GM18868 (cell line): Measurements from ENCODE around the gene MIPOL1.
"Not testable (repeated sequence)": the region's sequence is repeated elsewhere in the genome, so short reads cannot be mapped to it uniquely, and the experiment has no call there.

Source experiments
- ATAC-seq: cut with Tn5 transposase; IDR thresholded peaks from one replicate; pipeline ENCODE4 v1.9.1; 2021; ENCODE audit warnings: mild to moderate bottlenecking, moderate library complexity; ENCODE audit not compliant: unreplicated experiment

MIPOL1 gene

GRCh38 chr14:37187294-37187693 is 10.4 kb upstream of the MIPOL1 start:
- no peak for ATAC-seq

GRCh38 chr14:37187840-37188577 is 9.7 kb upstream of the MIPOL1 start:
- ATAC-seq = not testable (repeated sequence)

- ATAC-seq = not testable (repeated sequence)
Measured at GRCh38 chr14:37189733-37190132, 8.0 kb upstream of the MIPOL1 start.

DNA sequence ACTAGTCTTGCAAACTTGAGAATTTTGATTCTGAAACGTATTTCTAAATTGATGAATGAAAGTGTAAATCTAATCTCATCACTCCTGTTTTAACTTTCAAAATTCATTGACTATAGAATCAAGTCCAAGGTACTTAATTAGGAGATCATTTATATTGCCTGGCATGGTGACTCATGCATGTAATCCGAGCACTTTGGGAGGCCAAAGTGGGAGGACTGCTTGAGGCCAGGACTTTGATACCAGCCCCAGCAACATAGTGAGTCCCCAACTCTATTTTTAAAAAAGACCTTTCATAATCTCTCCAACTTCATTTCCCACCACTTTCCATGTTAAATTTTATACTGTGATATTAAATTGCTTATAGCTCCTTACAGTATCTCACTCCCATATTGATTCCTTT is 3.0 kb upstream of the MIPOL1 start:
- no peak for ATAC-seq

DNA sequence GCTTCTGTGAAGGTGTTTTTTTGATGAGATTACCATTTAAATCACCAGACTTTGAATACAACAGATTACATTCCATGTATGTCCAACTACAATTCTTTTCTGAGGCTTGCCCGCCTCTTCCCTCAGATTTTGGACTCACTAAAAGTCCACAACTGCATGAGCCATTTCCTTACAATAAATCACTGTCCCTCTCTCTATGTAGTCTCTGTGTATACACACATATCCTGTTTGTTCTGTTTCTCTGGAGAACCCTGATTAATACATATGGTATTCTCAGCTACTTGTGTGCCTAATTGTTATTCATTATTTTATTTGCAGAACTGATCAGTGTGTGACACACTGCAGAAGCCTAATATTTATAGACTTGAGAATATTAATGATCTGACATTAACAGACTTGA is 2.4 kb upstream of the MIPOL1 start:
- ATAC-seq = no peak

DNA sequence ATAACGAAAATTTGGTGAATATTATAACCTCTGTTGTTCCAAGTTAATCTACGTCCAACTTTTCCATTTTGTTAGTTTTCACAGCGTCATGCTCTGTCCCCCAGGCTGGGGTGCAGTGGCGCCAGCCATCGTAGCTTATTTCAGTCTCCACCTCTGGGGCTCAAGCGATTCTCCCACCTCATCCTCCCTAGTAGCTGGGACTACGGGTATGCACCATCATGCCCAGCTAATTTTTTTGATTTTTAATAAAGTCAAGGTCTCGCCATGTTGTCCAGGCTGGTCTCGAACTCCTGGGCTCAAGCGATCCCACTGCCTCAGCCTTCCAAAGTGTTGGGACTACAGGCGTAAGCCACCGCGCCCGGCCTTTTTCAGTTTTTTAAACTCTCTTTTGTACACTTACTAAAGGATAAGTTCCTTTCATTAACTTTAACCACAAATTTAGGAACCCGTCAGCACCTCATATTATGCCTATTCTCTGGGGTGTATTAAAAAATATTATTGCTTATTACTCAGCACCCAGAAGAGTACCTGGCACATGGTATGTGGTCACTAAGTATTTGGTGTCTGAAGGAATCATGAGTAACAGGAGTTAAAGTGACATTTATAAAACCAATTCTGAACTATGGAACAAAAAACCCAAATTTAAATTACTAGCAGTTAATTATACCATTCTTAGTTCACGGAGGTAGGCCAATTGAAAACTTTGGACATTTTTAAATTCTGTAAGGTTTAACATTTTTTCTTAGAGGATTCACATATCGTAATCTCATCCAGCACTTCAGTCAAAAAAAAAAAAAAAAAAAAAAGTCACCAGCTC is 925 bp upstream of the MIPOL1 start:
- ATAC-seq = no peak

- no peak for ATAC-seq
Measured at GRCh38 chr14:37198273-37198598, 499 bp downstream of the MIPOL1 start.

- no peak for ATAC-seq
Measured at GRCh38 chr14:37198907-37199306, 1.2 kb downstream of the MIPOL1 start.

DNA sequence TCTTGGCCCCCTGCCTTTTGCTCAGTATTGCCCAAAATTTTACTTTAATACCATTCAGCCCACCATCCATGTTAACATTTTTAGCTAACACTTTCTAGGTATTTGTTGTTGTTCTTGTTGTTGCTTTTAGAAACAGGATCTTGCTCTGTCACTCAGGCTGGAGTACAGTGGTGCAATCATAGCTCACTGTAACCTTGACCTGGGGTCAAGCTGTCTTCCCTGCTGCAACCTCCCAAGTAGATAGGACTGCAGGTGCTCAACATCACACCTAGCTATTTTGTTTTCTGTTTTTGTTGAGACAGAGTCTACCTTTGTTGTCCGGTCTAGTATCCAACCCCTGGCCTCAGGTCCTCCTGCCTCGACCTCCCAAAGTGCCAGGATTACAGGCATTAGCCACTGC is 4.0 kb downstream of the MIPOL1 start:
- ATAC-seq = no peak

- ATAC-seq = no peak
Measured at GRCh38 chr14:37202265-37202664, 4.5 kb downstream of the MIPOL1 start.

DNA sequence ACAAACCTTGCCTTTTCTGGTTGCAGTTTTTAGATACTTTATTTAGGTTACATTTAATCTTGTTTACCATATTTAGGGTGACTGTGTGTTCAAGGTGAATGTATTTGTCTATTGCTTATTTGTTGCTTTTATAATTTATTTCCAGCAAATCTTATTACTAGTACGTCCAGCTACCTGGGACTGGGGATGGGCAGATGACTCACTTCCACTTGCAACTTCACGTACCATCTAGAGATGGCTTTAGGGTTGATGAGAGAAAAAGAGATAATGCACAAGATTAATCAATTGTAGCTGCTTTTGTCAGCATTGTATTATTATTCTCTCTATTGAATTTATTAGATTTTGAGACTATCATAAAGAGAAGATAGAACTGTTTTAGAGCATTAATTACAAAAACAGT is 5.1 kb downstream of the MIPOL1 start:
- no peak for ATAC-seq

- no peak for ATAC-seq
Measured at GRCh38 chr14:37203423-37203822, 5.7 kb downstream of the MIPOL1 start.

DNA sequence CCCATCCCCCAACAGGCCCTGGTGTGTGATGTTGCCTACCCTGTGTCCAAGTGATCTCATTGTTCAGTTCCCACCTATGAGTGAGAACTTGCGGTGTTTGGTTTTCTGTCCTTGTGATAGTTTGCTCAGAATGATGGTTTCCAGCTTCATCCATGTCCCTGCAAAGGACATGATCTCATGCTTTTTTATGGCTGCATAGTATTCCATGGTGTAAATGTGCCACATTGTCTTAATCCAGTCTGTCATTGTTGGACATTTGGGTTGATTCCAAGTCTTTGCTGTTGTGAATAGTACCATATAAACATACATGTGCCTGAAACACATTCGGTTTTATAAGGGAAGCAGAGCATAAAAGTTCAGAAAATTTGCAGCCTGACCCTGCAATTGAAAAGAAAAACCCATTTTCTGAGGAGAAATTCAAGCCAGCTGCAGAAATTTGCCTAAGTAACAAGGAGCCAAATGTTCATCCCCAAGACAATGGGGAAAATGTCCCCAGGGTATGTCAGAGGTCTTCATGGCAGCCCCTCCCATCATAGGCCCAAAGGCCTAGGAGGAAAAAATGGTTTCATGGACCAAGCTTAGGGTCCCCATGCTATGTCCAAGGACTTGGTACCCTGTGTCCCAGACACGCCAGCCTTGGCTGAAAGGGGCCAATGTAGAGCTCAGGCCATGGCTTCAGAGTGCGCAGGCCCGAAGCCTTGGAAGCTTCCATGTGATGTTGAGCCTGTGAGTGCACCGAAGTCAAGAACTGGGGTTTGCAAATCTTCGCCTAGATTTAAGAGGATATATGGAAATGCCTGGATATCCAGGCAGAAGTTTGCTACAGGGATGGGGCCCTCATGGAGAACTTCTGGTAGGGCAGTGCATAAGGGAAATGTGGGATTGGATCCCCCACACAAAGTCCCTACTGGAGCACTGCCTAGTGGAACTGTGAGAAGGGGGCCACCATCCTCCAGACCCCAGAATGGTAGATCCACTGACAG is 8.2 kb downstream of the MIPOL1 start:
- not testable (repeated sequence) for ATAC-seq

GRCh38 chr14:37209617-37210016 is 11.9 kb downstream of the MIPOL1 start:
- not testable (repeated sequence) for ATAC-seq

DNA sequence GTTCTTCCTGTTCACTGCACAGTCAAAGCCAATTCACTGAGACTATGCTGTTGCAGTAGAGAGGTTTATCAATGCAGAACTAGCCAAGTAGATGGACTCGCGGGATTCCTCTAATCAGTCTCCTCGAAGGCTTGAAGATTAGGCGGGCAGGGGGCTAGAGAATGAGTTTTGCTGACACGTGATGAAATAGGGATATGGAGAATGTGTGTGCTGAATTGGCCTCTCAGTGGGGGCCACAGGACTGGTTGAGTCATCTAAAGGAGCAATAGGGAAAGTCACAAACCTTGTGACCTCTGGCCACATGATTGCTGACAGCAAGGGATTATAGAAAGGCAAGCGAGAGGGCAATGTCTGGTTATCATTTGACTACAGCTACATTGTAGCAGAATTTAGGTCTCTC is 12.7 kb downstream of the MIPOL1 start:
- ATAC-seq = no peak

- ATAC-seq = no peak
Measured at GRCh38 chr14:37213016-37213415, 15.3 kb downstream of the MIPOL1 start.

DNA sequence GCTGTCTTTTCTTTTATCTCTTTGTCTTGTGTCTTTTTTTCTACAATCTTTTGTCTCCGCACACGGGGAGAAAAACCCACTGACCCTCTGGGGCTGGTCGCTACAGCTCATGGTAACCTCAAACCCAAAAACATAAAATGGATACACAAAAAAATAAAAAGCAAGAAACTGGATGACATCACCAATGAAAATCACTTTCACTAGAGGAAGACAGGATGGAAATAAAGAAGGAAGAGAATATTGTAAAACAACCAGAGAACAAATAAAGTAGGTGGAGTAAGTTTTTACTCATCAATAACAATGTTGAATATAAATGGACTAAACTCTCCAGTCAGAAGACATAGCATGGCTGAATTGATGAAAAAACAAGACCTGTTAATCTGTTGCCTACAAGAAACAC is 17.6 kb downstream of the MIPOL1 start:
- ATAC-seq = no peak

DNA sequence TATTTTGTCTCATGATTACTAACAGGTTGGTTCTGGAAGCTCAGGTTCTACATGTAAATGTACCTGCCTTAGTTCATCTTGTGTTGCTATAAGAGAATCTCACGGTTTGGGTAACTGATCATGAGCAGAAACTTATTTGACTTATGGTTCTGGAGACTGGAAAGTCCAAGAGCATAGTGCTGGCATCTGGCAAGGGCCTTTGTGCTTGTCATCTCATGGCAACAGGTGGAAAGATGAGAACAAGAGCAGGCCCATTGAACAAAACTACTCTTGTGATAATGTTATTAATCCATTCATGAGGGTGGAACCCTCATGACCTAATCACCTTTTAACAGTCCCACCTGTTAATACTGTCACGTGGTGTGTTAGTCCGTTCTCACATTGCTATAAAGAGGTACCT is 23.3 kb downstream of the MIPOL1 start:
- no peak for ATAC-seq

DNA sequence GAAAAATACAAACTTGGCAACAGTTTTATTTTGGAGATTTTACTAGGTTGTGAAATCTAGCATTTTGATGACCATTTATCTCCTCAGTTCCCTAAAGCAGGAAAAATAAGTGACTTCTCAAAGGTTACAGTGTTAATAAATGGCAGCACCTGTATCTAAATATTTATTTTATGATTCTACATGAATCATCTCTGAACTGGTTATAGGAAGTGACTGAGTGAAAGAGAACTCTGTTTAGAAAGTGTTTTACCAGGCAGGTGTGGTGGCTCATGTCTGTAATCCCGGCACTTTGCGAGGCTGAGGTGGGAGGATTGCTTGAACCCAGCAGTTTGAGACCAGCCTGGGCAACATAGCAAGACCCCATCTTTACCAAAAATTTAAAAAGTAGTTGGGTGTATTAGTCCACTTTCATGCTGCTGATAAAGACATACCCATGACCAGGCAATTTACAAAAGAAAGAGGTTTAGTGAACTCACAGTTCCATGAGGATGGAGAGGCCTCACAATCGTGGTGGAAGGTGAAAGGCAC is 26.3 kb downstream of the MIPOL1 start:
- no peak for ATAC-seq

- not testable (repeated sequence) for ATAC-seq
Measured at GRCh38 chr14:37225668-37226067, 27.9 kb downstream of the MIPOL1 start.
